HT1080 (cell line): ENCODE data around the gene FCRL2. TPM values are rescaled to one million over a fixed set of nuclear protein-coding genes. Genes with fewer than 3 reads are reported as not detected.

Source experiments
- total RNA-seq: library from RNA; depleted of rRNA; stranded (reverse); fragments of >200 nt; shearing (Covaris generic); gene quantifications from 2 replicates; pipeline ENCODE4 v1.2.3, GENCODE V29; 2014; rRNA removed

The FCRL2 gene
- total RNA-seq, 1 experiment from 2014 or later: not detected

Other genes starting within 250 kb of the FCRL2 start
- gene FCRL5, start 224.6 kb downstream of the FCRL2 start, total RNA-seq: not detected in 2 replicates
- gene FCRL4, start 179.0 kb downstream of the FCRL2 start, total RNA-seq: not detected in 2 replicates
- gene FCRL3, start 76.4 kb downstream of the FCRL2 start, total RNA-seq: 0.03 and 0.18 TPM in 2 replicates
- not detected in 2 replicates for gene FCRL1, start 43.0 kb upstream of the FCRL2 start, total RNA-seq
- gene CD5L, start 64.7 kb upstream of the FCRL2 start, total RNA-seq: 0.27 TPM in 1 of 2 replicates, not detected in the other
- gene KIRREL1, start 216.5 kb upstream of the FCRL2 start, total RNA-seq: 58.3 and 68.8 TPM in 2 replicates